ENCODE data around the gene CD244.

CD244 gene

GRCh38 chr1:160850993-160851392 lies 11.7 kb downstream of the CD244 start:
- H3K27ac ChIP-seq = no peak overlapping the region
- H3K9me3 ChIP-seq = no peaks in the 10 kb centered on the region
- TF ChIP-seq, protein P1, sequence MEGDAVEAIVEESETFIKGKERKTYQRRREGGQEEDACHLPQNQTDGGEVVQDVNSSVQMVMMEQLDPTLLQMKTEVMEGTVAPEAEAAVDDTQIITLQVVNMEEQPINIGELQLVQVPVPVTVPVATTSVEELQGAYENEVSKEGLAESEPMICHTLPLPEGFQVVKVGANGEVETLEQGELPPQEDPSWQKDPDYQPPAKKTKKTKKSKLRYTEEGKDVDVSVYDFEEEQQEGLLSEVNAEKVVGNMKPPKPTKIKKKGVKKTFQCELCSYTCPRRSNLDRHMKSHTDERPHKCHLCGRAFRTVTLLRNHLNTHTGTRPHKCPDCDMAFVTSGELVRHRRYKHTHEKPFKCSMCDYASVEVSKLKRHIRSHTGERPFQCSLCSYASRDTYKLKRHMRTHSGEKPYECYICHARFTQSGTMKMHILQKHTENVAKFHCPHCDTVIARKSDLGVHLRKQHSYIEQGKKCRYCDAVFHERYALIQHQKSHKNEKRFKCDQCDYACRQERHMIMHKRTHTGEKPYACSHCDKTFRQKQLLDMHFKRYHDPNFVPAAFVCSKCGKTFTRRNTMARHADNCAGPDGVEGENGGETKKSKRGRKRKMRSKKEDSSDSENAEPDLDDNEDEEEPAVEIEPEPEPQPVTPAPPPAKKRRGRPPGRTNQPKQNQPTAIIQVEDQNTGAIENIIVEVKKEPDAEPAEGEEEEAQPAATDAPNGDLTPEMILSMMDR (IDR thresholded peaks at IDR 0.05) = no peak
- no peak overlapping the region for H3K4me3 ChIP-seq (ENCODE audit: low read depth in 1 of 2, low read length in 1 of 2)
- H3K4me1 ChIP-seq (ENCODE audit: control insufficient read depth in 1 of 2, insufficient read depth in 1 of 2, low read depth in 1 of 2, low read length in 1 of 2) = peaks cover 8 to 10% of the 10 kb centered on the region in 2 experiments
- no peaks in the 10 kb centered on the region for H3K36me3 ChIP-seq
- no peaks in the 10 kb centered on the region for H3K27me3 ChIP-seq

DNA sequence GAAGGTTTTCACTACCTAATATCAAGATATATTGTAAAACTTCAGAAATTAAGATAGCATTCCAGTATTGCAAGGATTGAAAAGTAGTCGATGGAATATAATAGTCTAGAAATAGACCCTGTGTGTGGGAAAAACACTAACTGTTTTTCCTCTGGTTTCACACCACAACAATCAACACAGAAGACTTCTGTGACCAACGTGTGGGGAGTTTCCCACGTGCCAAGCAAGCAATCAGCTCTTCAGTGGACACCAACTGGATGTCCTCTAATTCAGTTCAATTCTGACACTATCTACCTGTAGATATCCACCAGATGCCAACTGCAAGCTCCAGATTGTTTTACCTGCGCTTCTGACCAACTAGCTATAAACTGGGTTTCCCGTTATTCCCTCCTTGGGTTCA lies 12.1 kb downstream of the CD244 start:
- H3K27ac ChIP-seq = no peak overlapping the region
- H3K36me3 ChIP-seq = no peaks in the 10 kb centered on the region
- H3K9me3 ChIP-seq = no peaks in the 10 kb centered on the region
- TF ChIP-seq, protein P1 (IDR thresholded peaks at IDR 0.05) = no peak
- H3K4me3 ChIP-seq (ENCODE audit: low read depth in 1 of 2, low read length in 1 of 2) = no peak overlapping the region
- no peaks in the 10 kb centered on the region for H3K27me3 ChIP-seq
- peaks cover 4 to 5% of the 10 kb centered on the region in 2 experiments for H3K4me1 ChIP-seq (ENCODE audit: control insufficient read depth in 1 of 2, insufficient read depth in 1 of 2, low read depth in 1 of 2, low read length in 1 of 2)

DNA sequence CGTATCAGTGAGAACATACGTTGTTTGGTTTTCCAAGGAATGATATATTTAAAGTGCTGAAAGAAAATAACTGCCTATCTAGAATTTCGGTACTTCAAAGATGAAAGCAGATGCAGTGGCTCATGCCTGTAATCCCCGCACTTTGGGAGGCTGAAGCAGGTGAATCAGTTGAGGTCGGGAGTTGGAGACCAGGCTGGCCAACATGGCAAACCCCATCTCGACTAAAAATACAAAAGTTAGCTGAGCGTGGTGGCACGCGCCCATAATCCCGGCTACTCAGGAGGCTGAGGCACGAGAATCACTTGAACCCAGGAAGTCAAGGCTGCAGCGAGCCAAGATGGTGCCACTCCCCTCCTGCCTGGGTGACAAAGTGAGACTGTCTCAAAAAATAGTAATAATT lies 16.4 kb downstream of the CD244 start:
- H3K9me3 ChIP-seq = no peaks in the 10 kb centered on the region
- no peaks in the 10 kb centered on the region for H3K36me3 ChIP-seq
- H3K4me1 ChIP-seq (ENCODE audit: control insufficient read depth in 1 of 2, insufficient read depth in 1 of 2, low read depth in 1 of 2, low read length in 1 of 2) = peaks cover 8 to 14% of the 10 kb centered on the region in 2 experiments
- no peak overlapping the region for H3K4me3 ChIP-seq (ENCODE audit: low read depth in 1 of 2, low read length in 1 of 2)
- H3K27ac ChIP-seq = no peak overlapping the region
- H3K27me3 ChIP-seq = no peaks in the 10 kb centered on the region
- TF ChIP-seq, protein P1 (IDR thresholded peaks at IDR 0.05) = no peak

DNA sequence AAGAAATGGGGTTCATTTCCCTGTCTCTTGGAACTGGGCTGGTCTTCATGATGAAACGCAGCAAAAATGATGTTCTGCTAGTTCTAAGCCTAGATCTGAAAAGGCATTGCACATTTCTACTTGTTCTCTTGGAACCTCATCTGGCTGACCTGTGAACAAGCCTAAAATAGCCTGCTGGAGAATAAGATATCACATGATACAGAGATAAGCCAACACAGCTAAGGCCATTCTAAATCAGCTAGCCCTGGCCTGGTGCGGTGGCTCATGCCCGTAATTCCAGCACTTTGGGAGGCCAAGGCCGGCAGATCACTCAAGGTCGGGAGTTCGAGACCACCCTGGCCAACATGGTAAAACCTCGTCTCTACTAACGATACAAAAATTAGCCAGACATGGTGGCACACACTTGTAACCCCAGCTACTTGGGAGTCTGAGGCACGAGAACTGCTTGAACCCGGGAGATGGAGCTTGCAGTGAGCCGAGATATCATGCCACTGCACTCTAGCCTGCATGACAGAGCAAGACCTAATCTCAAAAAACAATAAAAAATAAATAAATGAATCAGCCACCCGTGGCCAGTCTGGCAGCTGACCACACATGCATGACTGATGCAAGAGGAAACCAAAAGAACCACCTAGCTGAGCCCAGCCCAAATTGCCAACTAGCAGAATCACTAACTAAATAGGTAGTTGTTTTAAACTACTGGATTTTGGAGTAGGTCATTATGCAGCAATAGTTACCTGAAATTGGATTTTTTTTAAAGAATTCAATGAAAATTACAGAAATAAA lies 18.0 kb downstream of the CD244 start:
- no peak overlapping the region for H3K4me3 ChIP-seq (ENCODE audit: low read depth in 1 of 2, low read length in 1 of 2)
- no peaks in the 10 kb centered on the region for H3K36me3 ChIP-seq
- TF ChIP-seq, protein P1 (IDR thresholded peaks at IDR 0.05) = no peak
- H3K4me1 ChIP-seq (ENCODE audit: control insufficient read depth in 1 of 2, insufficient read depth in 1 of 2, low read depth in 1 of 2, low read length in 1 of 2) = peaks cover 8 to 14% of the 10 kb centered on the region in 2 experiments
- H3K27ac ChIP-seq = peak overlapping the region; percentile 21
- H3K27me3 ChIP-seq = no peaks in the 10 kb centered on the region
- no peaks in the 10 kb centered on the region for H3K9me3 ChIP-seq

DNA sequence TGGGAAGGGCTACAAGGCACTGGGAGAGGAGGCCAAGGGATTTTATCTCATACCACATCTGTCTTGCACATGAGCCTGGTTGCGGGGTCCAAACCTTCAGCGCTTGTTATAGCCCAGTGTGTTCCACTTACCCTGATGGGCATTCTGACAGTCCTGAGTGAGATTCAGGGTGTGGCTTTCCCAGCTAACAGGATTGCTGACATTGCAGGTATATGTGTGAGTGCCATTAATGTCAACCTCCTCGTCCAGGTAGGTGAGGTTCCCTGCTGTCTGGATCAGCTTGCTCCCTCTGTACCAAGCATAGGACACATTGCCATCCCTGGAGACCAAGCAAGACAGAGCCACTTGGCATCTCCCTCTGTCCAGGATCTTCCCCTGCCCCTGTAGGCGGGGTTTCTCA lies 21.6 kb downstream of the CD244 start:
- no peak overlapping the region for H3K27ac ChIP-seq
- H3K36me3 ChIP-seq = no peaks in the 10 kb centered on the region
- H3K4me1 ChIP-seq (ENCODE audit: control insufficient read depth in 1 of 2, insufficient read depth in 1 of 2, low read depth in 1 of 2, low read length in 1 of 2) = peaks cover 34 to 42% of the 10 kb centered on the region in 2 experiments
- H3K27me3 ChIP-seq = no peaks in the 10 kb centered on the region
- no peak overlapping the region for H3K4me3 ChIP-seq (ENCODE audit: low read depth in 1 of 2, low read length in 1 of 2)
- no peaks in the 10 kb centered on the region for H3K9me3 ChIP-seq
- TF ChIP-seq, protein P1 (IDR thresholded peaks at IDR 0.05) = no peak

All from neutrophil (primary cell).